HG03558 (cell line): ENCODE data around the gene GSDME.

Source experiments
- ATAC-seq: cut with Tn5 transposase; IDR thresholded peaks from one replicate; pipeline ENCODE4 v1.9.1; 2021; ENCODE audit warnings: moderate number of reproducible peaks; ENCODE audit not compliant: unreplicated experiment; ENCODE audit errors: extremely low read depth

Gene GSDME

GRCh38 chr7:24709051-24709450 lies 48.2 kb downstream of the GSDME start:
- ATAC-seq: no peak

GRCh38 chr7:24707988-24708615 lies 49.2 kb downstream of the GSDME start:
- no peak for ATAC-seq

DNA sequence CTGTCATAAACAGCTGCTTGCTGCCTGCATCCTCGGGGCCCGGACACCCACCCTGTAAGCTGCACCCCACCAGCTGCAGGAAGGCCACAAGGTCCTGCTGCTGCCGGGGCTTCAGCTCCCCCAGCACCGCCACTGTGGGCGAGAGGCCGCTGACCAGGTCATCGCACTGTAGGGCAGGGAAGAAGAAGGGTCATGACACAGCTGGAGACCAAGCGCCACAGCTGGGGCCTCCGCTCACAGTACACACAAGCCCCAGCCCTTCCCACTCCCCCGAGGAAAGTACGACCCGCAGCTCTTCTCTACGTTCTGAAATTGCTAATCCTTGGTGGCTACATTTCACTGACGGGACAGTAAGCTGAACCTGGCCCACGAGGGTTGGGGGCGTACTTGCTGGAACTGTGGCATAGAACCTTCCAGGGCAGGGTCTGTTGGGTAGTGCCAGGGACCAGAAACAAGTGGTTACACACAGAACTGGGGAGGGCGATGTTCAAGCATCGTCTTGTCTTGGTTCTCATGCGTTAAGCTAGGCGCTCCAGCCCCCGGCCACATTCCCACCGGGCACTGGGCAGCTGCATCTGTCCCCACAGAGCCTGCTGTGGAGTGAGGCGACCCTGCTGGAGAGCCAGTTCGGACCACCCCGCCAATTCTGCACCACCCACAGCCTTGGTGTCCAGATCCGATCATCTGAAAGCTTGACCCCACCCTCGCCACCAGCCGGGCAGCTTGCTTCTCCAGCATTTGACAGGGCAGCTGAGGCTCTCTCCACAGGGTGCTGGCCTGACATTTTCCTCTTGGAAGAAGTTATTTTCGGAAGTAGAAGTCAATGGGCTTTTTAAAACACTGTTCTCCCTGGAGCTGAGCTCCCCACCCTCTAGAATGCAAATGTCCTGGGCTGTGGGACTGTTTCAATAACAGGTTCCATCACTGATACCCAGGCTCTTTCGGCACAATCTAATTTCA lies 50.8 kb downstream of the GSDME start:
- no peak for ATAC-seq

DNA sequence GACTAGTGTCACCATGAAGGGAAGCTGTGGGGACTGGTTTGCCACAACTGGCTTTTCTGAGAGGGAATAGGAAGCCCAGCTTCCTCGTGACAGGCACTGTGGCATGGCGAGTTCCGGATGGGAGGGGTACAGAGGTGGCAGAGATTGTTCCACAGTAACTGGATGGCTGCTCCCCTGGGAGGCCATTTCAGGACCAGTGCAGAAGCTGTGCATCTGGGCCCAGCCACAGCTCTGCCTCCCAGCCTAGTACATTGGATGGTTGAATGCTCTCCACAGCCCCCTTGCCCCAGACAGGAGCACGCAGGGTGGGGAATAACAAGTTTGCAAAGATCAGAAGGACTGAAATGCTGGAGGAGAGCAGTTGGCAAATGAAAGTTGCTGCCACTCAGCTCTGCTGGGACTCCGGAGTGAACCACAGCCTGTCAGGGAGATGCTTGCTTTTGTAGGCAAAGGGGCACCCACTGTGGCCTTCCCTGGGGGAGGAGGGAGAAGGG lies 51.8 kb downstream of the GSDME start:
- no peak for ATAC-seq

DNA sequence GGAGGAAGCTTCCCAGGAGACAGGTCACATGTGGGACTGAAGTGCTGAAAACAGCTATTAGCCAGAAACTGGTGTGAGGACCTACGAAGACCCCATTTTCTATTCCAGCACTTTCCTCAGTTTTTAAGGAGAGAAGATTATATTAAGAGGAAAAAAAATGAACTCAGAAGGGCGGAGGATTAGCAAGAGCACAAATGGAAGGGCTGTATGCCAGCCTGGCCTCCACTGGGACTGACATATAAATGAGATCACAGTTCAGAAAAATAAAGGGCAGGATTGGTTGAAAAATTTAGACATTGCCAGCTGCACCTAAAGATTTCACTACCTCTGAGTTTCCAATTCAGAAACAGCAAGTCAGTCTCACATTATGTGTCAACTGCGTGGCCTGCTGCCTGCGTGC lies 53.0 kb downstream of the GSDME start:
- no peak for ATAC-seq

DNA sequence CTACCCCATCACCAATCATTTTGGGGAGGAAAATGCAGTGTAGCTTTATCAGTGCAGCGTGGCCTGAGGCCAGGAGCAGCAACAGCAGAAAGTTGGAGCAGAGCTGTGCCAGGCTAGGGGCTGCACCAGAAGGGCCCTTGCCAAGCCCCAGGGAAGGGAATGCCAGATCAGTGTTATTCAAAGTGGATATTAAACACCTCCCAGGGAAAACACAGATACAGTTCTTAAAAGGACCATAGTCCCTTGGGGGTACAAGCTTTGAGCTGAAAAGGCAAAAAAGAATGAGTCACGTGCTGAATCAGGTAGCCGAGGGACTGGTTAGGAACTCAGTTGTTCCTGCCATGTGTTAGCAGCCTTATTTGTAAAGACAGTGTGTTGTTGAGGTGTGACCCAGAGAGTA lies 54.0 kb downstream of the GSDME start:
- ATAC-seq: no peak

DNA sequence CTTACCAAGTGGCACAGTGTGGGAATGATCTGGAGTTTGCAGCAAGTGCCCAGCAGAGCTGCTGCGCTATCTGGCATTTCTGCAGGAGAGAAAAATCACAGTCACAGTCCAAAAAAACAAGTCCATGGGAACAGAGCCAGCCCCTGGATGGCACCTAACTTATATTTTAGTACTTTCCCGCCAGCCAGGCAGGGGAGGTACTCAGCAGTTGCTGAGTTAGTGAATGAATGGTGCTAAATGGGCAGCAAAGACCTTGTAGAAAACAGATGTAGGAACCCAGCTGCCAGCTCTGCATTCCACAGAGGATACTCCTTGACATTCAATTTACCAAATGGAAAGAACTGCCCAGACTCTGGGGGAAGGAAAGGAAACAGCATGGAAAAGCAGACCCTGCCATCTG lies 54.5 kb downstream of the GSDME start:
- no peak for ATAC-seq

GRCh38 chr7:24701261-24702235 lies 55.7 kb downstream of the GSDME start:
- ATAC-seq: no peak

GRCh38 chr7:24700521-24701260 lies 56.6 kb downstream of the GSDME start:
- no peak for ATAC-seq

DNA sequence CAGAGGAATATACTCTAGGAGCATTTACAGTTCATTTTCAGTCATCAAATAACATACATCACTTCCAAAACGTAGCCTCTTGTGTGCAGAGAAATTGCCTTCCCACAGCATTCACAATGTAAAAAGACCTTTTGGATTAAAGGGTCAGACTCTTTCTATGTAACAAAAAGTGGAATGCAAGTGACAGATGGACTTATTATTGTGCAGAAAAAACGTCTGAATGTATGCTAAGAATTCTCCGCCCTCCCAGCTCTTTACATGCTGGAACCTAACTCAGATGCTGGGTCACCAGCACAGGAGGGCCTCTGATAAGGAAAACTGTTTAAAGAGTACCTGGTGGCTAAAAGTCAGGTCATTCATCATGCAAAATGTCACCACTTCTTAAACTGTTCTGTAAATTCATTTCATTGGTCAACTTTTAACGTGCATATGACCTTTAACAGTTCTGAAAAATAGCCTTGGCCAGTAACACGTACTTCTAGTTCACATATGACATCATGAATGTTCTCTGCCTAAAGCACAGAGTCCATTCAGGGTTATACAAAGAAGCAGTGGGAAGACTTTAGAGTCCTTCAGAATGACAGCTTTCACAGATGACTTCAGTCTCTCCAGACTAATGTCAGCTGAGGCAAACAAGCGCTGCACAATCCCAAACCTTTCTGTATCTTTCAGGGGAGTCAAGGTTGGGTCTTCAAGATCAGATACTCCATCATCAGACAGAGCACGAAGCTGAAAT lies 58.6 kb downstream of the GSDME start:
- ATAC-seq: no peak

DNA sequence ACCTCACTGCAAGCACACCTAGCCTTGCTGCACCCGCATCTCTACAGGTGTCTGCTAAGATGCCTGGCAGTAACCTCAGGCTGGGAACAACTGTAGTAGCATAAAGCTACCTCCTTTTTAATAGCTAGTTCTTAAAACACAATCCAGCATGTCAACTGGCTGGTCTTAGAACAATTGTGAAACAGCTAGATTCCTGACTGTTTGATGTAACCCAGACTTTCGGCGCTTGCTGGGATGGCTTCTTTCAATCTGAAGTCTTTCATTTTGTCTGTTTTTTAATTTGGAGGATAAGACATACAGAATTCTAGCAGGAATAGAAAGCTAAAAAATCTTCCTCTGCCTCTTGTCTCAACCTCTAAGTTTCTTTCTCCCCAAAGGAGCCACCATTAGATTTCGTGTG lies 59.8 kb downstream of the GSDME start:
- ATAC-seq: no peak

- no peak for ATAC-seq
Measured at GRCh38 chr7:24692592-24692991, 64.7 kb downstream of the GSDME start.

DNA sequence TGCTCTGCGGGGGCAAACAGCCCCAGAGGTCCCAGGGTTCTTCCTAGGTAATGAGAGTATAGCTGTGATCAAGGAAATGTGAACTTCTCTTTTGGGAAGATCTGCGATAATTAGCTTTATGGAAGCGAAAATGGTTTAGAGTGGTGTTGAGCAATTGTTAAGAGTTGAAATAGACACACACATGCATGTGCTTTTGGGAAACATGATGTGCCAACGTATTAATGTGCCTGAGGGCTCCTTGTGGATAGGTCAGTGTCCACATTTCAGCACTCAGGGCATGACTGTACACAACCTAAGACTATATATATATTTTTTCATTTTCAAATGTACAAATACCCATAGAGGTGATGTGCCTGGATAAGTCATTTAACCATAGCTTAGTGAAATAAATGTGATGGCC lies 67.0 kb downstream of the GSDME start:
- ATAC-seq: no peak

GRCh38 chr7:24685708-24686107 lies 71.6 kb downstream of the GSDME start:
- ATAC-seq: no peak

DNA sequence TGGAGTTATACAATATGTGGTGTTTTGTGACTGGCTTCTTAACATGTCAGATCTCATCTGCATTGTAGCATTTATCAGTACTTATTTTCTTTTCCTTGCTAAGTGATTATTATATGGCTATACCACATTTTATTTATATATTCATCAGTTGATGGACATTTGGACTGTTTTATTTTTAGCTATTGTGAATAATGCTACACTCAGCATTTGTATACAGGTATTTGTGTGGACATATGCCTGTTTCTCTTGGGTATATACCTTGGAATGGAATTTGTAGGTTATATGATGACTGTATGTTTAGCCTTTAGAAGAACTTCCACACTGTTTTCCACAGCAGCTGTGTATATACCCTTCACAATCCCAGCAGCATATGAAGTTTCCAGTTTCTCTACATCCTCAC lies 86.5 kb downstream of the GSDME start:
- ATAC-seq: no peak

- ATAC-seq: no peak
Measured at GRCh38 chr7:24669971-24670591, 87.2 kb downstream of the GSDME start.

- ATAC-seq: no peak
Measured at GRCh38 chr7:24668927-24669635, 88.2 kb downstream of the GSDME start.
